ENCODE measurements around the gene MTNR1B.

MTNR1B gene

GRCh38 chr11:92969634-92970347 lies at the start of gene MTNR1B:
MTNR1B (plus strand) TSS chr11:92969651; CDS start chr11:92969726, 75 bp downstream.
- no peak for DNase-seq (ENCODE audit: low read depth in 3 of 3)

- no peak for DNase-seq (ENCODE audit: low read depth in 3 of 3)
Measured at GRCh38 chr11:92920331-92920730, 49.1 kb upstream of the MTNR1B start.

GRCh38 chr11:92922731-92923130 lies 46.7 kb upstream of the MTNR1B start:
- DNase-seq (ENCODE audit: low read depth in 3 of 3), result no peak

GRCh38 chr11:92929246-92929645 lies 40.2 kb upstream of the MTNR1B start:
- DNase-seq (ENCODE audit: low read depth in 3 of 3), result no peak

- no peak for DNase-seq (ENCODE audit: low read depth in 3 of 3)
Measured at GRCh38 chr11:92929653-92930052, 39.8 kb upstream of the MTNR1B start.

- no peak for DNase-seq (ENCODE audit: low read depth in 3 of 3)
Measured at GRCh38 chr11:92931746-92932422, 37.6 kb upstream of the MTNR1B start.

- DNase-seq (ENCODE audit: low read depth in 3 of 3), result no peak
Measured at GRCh38 chr11:92939305-92939704, 30.1 kb upstream of the MTNR1B start.

GRCh38 chr11:92941676-92942571 lies 27.5 kb upstream of the MTNR1B start:
- DNase-seq (ENCODE audit: low read depth in 3 of 3), result no peak

GRCh38 chr11:92946707-92947106 lies 22.7 kb upstream of the MTNR1B start:
- DNase-seq (ENCODE audit: low read depth in 3 of 3), result no peak

GRCh38 chr11:92948116-92948515 lies 21.3 kb upstream of the MTNR1B start:
- no peak for DNase-seq (ENCODE audit: low read depth in 3 of 3)

GRCh38 chr11:92954003-92954402 lies 15.4 kb upstream of the MTNR1B start:
- DNase-seq (ENCODE audit: low read depth in 3 of 3), result no peak

GRCh38 chr11:92955860-92956259 lies 13.6 kb upstream of the MTNR1B start:
- DNase-seq (ENCODE audit: low read depth in 3 of 3), result no peak

GRCh38 chr11:92960886-92961285 lies 8.6 kb upstream of the MTNR1B start:
- no peak for DNase-seq (ENCODE audit: low read depth in 3 of 3)

- DNase-seq (ENCODE audit: low read depth in 3 of 3), result no peak
Measured at GRCh38 chr11:92962446-92962845, 7.0 kb upstream of the MTNR1B start.

- no peak for DNase-seq (ENCODE audit: low read depth in 3 of 3)
Measured at GRCh38 chr11:92964471-92964870, 5.0 kb upstream of the MTNR1B start.

- no peak for DNase-seq (ENCODE audit: low read depth in 3 of 3)
Measured at GRCh38 chr11:92965196-92965595, 4.3 kb upstream of the MTNR1B start.

- DNase-seq (ENCODE audit: low read depth in 3 of 3), result no peak
Measured at GRCh38 chr11:92967178-92967577, 2.3 kb upstream of the MTNR1B start.

- DNase-seq (ENCODE audit: low read depth in 3 of 3), result no peak
Measured at GRCh38 chr11:92967867-92968266, 1.6 kb upstream of the MTNR1B start.

- no peak for DNase-seq (ENCODE audit: low read depth in 3 of 3)
Measured at GRCh38 chr11:92969293-92969633, 188 bp upstream of the MTNR1B start.

- DNase-seq (ENCODE audit: low read depth in 3 of 3), result no peak
Measured at GRCh38 chr11:92972248-92972647, 2.8 kb downstream of the MTNR1B start.

- DNase-seq (ENCODE audit: low read depth in 3 of 3), result no peak
Measured at GRCh38 chr11:92975285-92975684, 5.8 kb downstream of the MTNR1B start.

GRCh38 chr11:92976681-92977080 lies 7.2 kb downstream of the MTNR1B start:
- DNase-seq (ENCODE audit: low read depth in 3 of 3), result no peak

- no peak for DNase-seq (ENCODE audit: low read depth in 3 of 3)
Measured at GRCh38 chr11:92977401-92977800, 8.0 kb downstream of the MTNR1B start.
